Neuronal stem cell (in vitro differentiated cells): Measurements from ENCODE around the gene RYR1.

ENCODE experiments used
- DNase-seq: peaks from one replicate; pipeline ENCODE4 v3.0.0-alpha.2; 2013; ENCODE audit warnings: low spot score
- H2AFZ ChIP-seq: one replicate; pipeline ENCODE4 v1.6.1; 2013; ENCODE audit warnings: mild to moderate bottlenecking, low read length, inconsistent platforms
- H2AK5ac ChIP-seq: 2 replicates; pipeline ENCODE4 v1.6.1; 2013; ENCODE audit warnings: low read depth, mild to moderate bottlenecking, inconsistent platforms, low read length, moderate library complexity, mixed read lengths
- H2BK120ac ChIP-seq: 2 replicates; pipeline ENCODE4 v1.6.1; 2013; ENCODE audit warnings: low read depth, mild to moderate bottlenecking, inconsistent platforms, low read length, moderate library complexity, mixed read lengths
- H2BK12ac ChIP-seq: one replicate; pipeline ENCODE4 v1.6.1; 2013; ENCODE audit warnings: low read length, inconsistent platforms
- H2BK15ac ChIP-seq: 2 replicates; pipeline ENCODE4 v1.6.1; 2013; ENCODE audit warnings: mild to moderate bottlenecking, low read length, inconsistent platforms, mixed read lengths
- H2BK5ac ChIP-seq: one replicate; pipeline ENCODE4 v1.6.1; 2013; ENCODE audit warnings: inconsistent platforms, mild to moderate bottlenecking, low read length, moderate library complexity
- H3K14ac ChIP-seq: one replicate; pipeline ENCODE4 v1.6.1; 2013; ENCODE audit warnings: low read length, inconsistent platforms
- H3K18ac ChIP-seq: 2 replicates; pipeline ENCODE4 v1.6.1; 2013; ENCODE audit warnings: low read length, inconsistent platforms
- H3K23ac ChIP-seq: 2 replicates; pipeline ENCODE4 v1.6.1; 2013; ENCODE audit warnings: low read depth, mild to moderate bottlenecking, mixed read lengths, low read length, inconsistent platforms; ENCODE audit not compliant: poor library complexity
- H3K27ac ChIP-seq: replicated peaks from 3 replicates; pipeline ENCODE4 v1.5.1; 2013; ENCODE audit warnings: low read length, inconsistent platforms
- H3K27me3 ChIP-seq, 3 experiments: 2 replicates each; pipeline ENCODE4 v1.6.1; 2013; ENCODE audit warnings: low read length in 3 of 3, mild to moderate bottlenecking in 2 of 3, inconsistent platforms in 1 of 3, low read depth in 1 of 3, mixed read lengths in 1 of 3, moderate library complexity in 1 of 3; ENCODE audit not compliant: control insufficient read depth in 3 of 3, insufficient read depth in 3 of 3
- H3K36me3 ChIP-seq, 2 donors: replicated peaks in 1 of 2; 2 replicates each; pipeline ENCODE4 v1.6.1; 2013; ENCODE audit warnings: low read length in 2 of 2; ENCODE audit not compliant: control insufficient read depth in 2 of 2, insufficient read depth in 2 of 2
- H3K4ac ChIP-seq: 2 replicates; pipeline ENCODE4 v1.6.1; 2013; ENCODE audit warnings: inconsistent platforms, mild to moderate bottlenecking, low read length, moderate library complexity
- H3K4me1 ChIP-seq, 2 donors: 1 replicate in 1 of 2; 2 replicates in 1 of 2; pipeline ENCODE4 v1.6.1; 2013; ENCODE audit warnings: low read length in 2 of 2, low read depth in 1 of 2; ENCODE audit not compliant: control insufficient read depth in 2 of 2, insufficient read depth in 1 of 2
- H3K4me2 ChIP-seq: one replicate; pipeline ENCODE4 v1.6.1; 2013; ENCODE audit warnings: mild to moderate bottlenecking, low read length, inconsistent platforms; ENCODE audit not compliant: insufficient read depth, poor library complexity, severe bottlenecking
- H3K4me3 ChIP-seq, 2 donors: 2 replicates each; pipeline ENCODE4 v1.5.1; 2013; ENCODE audit warnings: low read length in 2 of 2, mild to moderate bottlenecking in 2 of 2, inconsistent platforms in 1 of 2, moderate library complexity in 1 of 2
- H3K79me1 ChIP-seq: one replicate; pipeline ENCODE4 v1.6.1; 2013; ENCODE audit warnings: low read depth, mild to moderate bottlenecking, inconsistent platforms, low read length, moderate library complexity
- H3K9ac ChIP-seq: one replicate; pipeline ENCODE4 v1.6.1; 2013; ENCODE audit warnings: mild to moderate bottlenecking, low read depth, low read length, inconsistent platforms; ENCODE audit not compliant: poor library complexity
- H3K9me3 ChIP-seq, 2 donors: replicated peaks in 1 of 2; 2 replicates each; pipeline versions ENCODE3 to v1.6.1; 2013; ENCODE audit warnings: low read length in 2 of 2, mild to moderate bottlenecking in 2 of 2, inconsistent platforms in 1 of 2, low read depth in 1 of 2, mixed read lengths in 1 of 2, moderate library complexity in 1 of 2; ENCODE audit not compliant: control insufficient read depth in 2 of 2, insufficient read depth in 1 of 2
- H4K8ac ChIP-seq: one replicate; pipeline ENCODE4 v1.6.1; 2013; ENCODE audit warnings: low read depth, mild to moderate bottlenecking, inconsistent platforms, low read length, moderate library complexity
- H4K91ac ChIP-seq: one replicate; pipeline ENCODE4 v1.6.1; 2013; ENCODE audit warnings: low read length, low read depth, mild to moderate bottlenecking, inconsistent platforms; ENCODE audit not compliant: poor library complexity
- WGBS, 2 donors: extraction: QIAGEN DNeasy Blood & Tissue Kit; methylation state at CpG; one replicate each; pipeline ENCODE4 v1.1.7; 2013; ENCODE audit warnings: missing lambda C conversion rate in 2 of 2, mixed read lengths in 1 of 2; ENCODE audit not compliant: insufficient read length in 2 of 2, insufficient replicate concordance in 1 of 2; ENCODE audit errors: extremely low coverage in 2 of 2; 5-methylcytosine and 5-hydroxymethylcytosine counted together

The RYR1 gene

GRCh38 chr19:38457690-38458405 is 24.4 kb downstream of the RYR1 start:
- H3K27me3 ChIP-seq, result no peaks in the 10 kb centered on the region

GRCh38 chr19:38458991-38459390 is 25.5 kb downstream of the RYR1 start:
- no peak overlapping the region for H2BK5ac ChIP-seq
- H3K36me3 ChIP-seq, result no peaks in the 10 kb centered on the region
- no peak overlapping the region for H3K18ac ChIP-seq
- H3K4me1 ChIP-seq, result no peaks in the 10 kb centered on the region
- no peaks in the 10 kb centered on the region for H3K9me3 ChIP-seq
- no peak overlapping the region for H3K4me2 ChIP-seq
- no peak overlapping the region for H3K4ac ChIP-seq
- no peak overlapping the region for H3K23ac ChIP-seq
- H3K4me3 ChIP-seq, result no peak overlapping the region
- H2AK5ac ChIP-seq, result no peak overlapping the region
- no peak overlapping the region for H4K8ac ChIP-seq
- no peak overlapping the region for H3K14ac ChIP-seq
- no CpG with 5 or more reads among the region's 13 CpGs for WGBS, 2 donors
- H3K79me1 ChIP-seq, result no peaks in the 10 kb centered on the region
- H2BK120ac ChIP-seq, result no peak overlapping the region
- no peak overlapping the region for H3K27ac ChIP-seq
- no peak for DNase-seq
- no peak overlapping the region for H2AFZ ChIP-seq
- no peaks in the 10 kb centered on the region for H3K27me3 ChIP-seq
- H2BK15ac ChIP-seq, result no peak overlapping the region
- peak overlapping the region; percentile 32 for H3K9ac ChIP-seq
- H2BK12ac ChIP-seq, result no peak overlapping the region
- H4K91ac ChIP-seq, result no peak overlapping the region

More at GRCh38 chr19:38457690-38458405, 24.4 kb downstream of the RYR1 start:
- Histone ChIP-seq H3K4ac (no peak overlapping the region), H2BK5ac (no peak overlapping the region), H2BK15ac (no peak overlapping the region), H3K14ac (no peak overlapping the region), H3K23ac (no peak overlapping the region), H3K79me1 (no peaks in the 10 kb centered on the region), H3K4me3 (no peak overlapping the region), H3K9me3 (no peaks in the 10 kb centered on the region), H2AFZ (no peak overlapping the region), H3K4me1 (no peaks in the 10 kb centered on the region), H4K91ac (no peak overlapping the region), H4K8ac (no peak overlapping the region), H3K36me3 (no peaks in the 10 kb centered on the region), H3K4me2 (no peak overlapping the region), H2AK5ac (no peak overlapping the region), H2BK12ac (no peak overlapping the region), H3K27ac (no peak overlapping the region), H3K9ac (no peak overlapping the region), H3K18ac (no peak overlapping the region), H2BK120ac (no peak overlapping the region)
- WGBS, 2 donors, result no CpG with 5 or more reads among the region's 15 CpGs
- DNase-seq, result no peak

GRCh38 chr19:38463365-38463764 is 29.9 kb downstream of the RYR1 start:
- no peak overlapping the region for H2BK15ac ChIP-seq
- H2AFZ ChIP-seq, result no peak overlapping the region
- no peak overlapping the region for H2BK12ac ChIP-seq
- no peak overlapping the region for H3K9ac ChIP-seq
- no peak overlapping the region for H3K27ac ChIP-seq
- H3K4ac ChIP-seq, result no peak overlapping the region
- H3K4me2 ChIP-seq, result no peak overlapping the region
- DNase-seq, result no peak
- peak overlapping the region; percentile 40 for H3K18ac ChIP-seq
- H4K8ac ChIP-seq, result no peak overlapping the region
- peaks cover 0 to 2% (median 0%) of the 10 kb centered on the region in 3 experiments for H3K27me3 ChIP-seq
- no peaks in the 10 kb centered on the region for H3K9me3 ChIP-seq
- H3K36me3 ChIP-seq, result no peaks in the 10 kb centered on the region
- no peaks in the 10 kb centered on the region for H3K79me1 ChIP-seq
- no peak overlapping the region for H4K91ac ChIP-seq
- peak overlapping the region; percentile 47 for H3K14ac ChIP-seq
- no peak overlapping the region for H3K4me3 ChIP-seq
- H2BK5ac ChIP-seq, result peak overlapping the region; percentile 47
- no peak overlapping the region for H2BK120ac ChIP-seq
- H3K23ac ChIP-seq, result no peak overlapping the region
- peak overlapping the region; percentile 62 for H2AK5ac ChIP-seq
- H3K4me1 ChIP-seq, result no peaks in the 10 kb centered on the region
- no CpG with 5 or more reads among the region's 18 CpGs for WGBS, 2 donors

GRCh38 chr19:38464421-38465082 is 31.1 kb downstream of the RYR1 start:
- Histone ChIP-seq H3K4me1 (no peaks in the 10 kb centered on the region), H3K4me3 (peak overlapping the region in 1 of 2 donors; percentile 0), H2BK5ac (no peak overlapping the region), H2AFZ (no peak overlapping the region), H3K27me3 (peaks cover 0 to 2% (median 0%) of the 10 kb centered on the region in 3 experiments), H2BK120ac (no peak overlapping the region), H2AK5ac (no peak overlapping the region), H3K36me3 (no peaks in the 10 kb centered on the region), H3K4ac (no peak overlapping the region), H3K4me2 (no peak overlapping the region), H3K79me1 (no peaks in the 10 kb centered on the region), H3K9me3 (no peaks in the 10 kb centered on the region), H3K27ac (no peak overlapping the region), H3K23ac (no peak overlapping the region), H4K91ac (no peak overlapping the region), H4K8ac (no peak overlapping the region), H2BK15ac (no peak overlapping the region), H3K14ac (no peak overlapping the region), H2BK12ac (no peak overlapping the region), H3K18ac (no peak overlapping the region), H3K9ac (no peak overlapping the region)
- no peak for DNase-seq
- no CpG with 5 or more reads among the region's 15 CpGs for WGBS, 2 donors
